ENCODE measurements around the gene TMBIM4. TPM values are rescaled to one million over a fixed set of nuclear protein-coding genes. Genes with fewer than 3 reads are reported as not detected.

Gene TMBIM4
- total and polyA plus RNA-seq, 2 of the 4 experiments (the other 2 are of a cell fraction), result 38.7 to 59.3 TPM

- ChIA-PET CTCF (no interaction called here), POLR2A (ENCODE audit: unreplicated experiment) (no interaction called here)
- in situ Hi-C loops (cut with MboI; ENCODE audit: low sequenced_read_pairs) (no loop called here), dilution Hi-C loops (cut with HindIII; ENCODE audit: low sequenced_read_pairs, unreplicated experiment) (no loop called here), intact Hi-C loops (cut with micrococcal nuclease) (no loop called here)
- Histone ChIP-seq H3K4me1 (ENCODE audit: control insufficient read depth, insufficient read depth, low read length) (no peaks in the 10 kb centered on the region), H2BK120ac (ENCODE audit: low read depth, low read length) (no peak overlapping the region), H2BK15ac (ENCODE audit: low read depth, low read length) (no peak overlapping the region), H3K9me3 (ENCODE audit: control insufficient read depth, insufficient read depth, low read length) (no peaks in the 10 kb centered on the region), H2AK9ac (replicated peaks; ENCODE audit: low read depth, low read length, poor library complexity) (no peak overlapping the region), H4K8ac (ENCODE audit: low read depth in 2 of 2, low read length in 2 of 2) (no peak overlapping the region), H2AK5ac (ENCODE audit: low read depth, low read length) (no peak overlapping the region), H4K5ac (ENCODE audit: low read depth, low read length) (no peak overlapping the region), H3K23ac (ENCODE audit: low read depth, low read length) (no peak overlapping the region), H3K4me3 (ENCODE audit: insufficient read depth, low read depth, low read length) (no peak overlapping the region), H3K4me2 (ENCODE audit: low read depth, low read length) (no peak overlapping the region), H3K14ac (replicated peaks; ENCODE audit: low read depth, low read length) (no peak overlapping the region), H3K27me3 (ENCODE audit: control insufficient read depth, insufficient read depth, low read length) (no peaks in the 10 kb centered on the region), H3K36me3 (ENCODE audit: control insufficient read depth, insufficient read depth, low read length) (no peaks in the 10 kb centered on the region), H4K20me1 (ENCODE audit: insufficient read depth, low read length) (no peaks in the 10 kb centered on the region), H4K91ac (ENCODE audit: insufficient read depth, low read depth, low read length) (no peak overlapping the region), H3K4ac (ENCODE audit: low read depth, low read length) (no peak overlapping the region), H3K9ac (ENCODE audit: low read depth, low read length) (no peak overlapping the region), H3K18ac (ENCODE audit: low read depth, low read length) (no peak overlapping the region), H3K56ac (ENCODE audit: extremely low read depth, insufficient read depth, low read length) (no peak overlapping the region), H2BK20ac (ENCODE audit: low read depth, low read length) (no peak overlapping the region), H3K9me1 (ENCODE audit: insufficient read depth, low read length) (no peaks in the 10 kb centered on the region), H2AFZ (replicated peaks; ENCODE audit: low read length, poor library complexity) (no peak overlapping the region), H2BK5ac (ENCODE audit: low read depth, low read length, poor library complexity, severe bottlenecking) (no peak overlapping the region), H3K27ac (ENCODE audit: insufficient read depth, low read length) (no peak overlapping the region), H3K79me1 (ENCODE audit: low read depth in 1 of 2, low read length in 2 of 2) (no peaks in the 10 kb centered on the region)
- ATAC-seq (ENCODE audit: low read depth) (no peak), DNase-seq (no peak)
- no TSS peak for BruUV-seq (replicated peaks)
- TF ChIP-seq CHD1 (IDR thresholded peaks at IDR 0.05; ENCODE audit: low read depth, low read length) (no peak), BHLHE40 (IDR thresholded peaks at IDR 0.05; ENCODE audit: low read depth, low read length) (no peak), NFE2L2 (IDR thresholded peaks at IDR 0.05; ENCODE audit: low read depth, low read length) (no peak), USF2 (IDR thresholded peaks at IDR 0.05; ENCODE audit: low read depth, low read length) (no peak), SMC3 (IDR thresholded peaks at IDR 0.05; ENCODE audit: low read depth, low read length) (no peak), CTCF (conservative IDR thresholded peaks at IDR 0.05; ENCODE audit: low read depth, low read length) (no peak), ELK1 (IDR thresholded peaks at IDR 0.05; ENCODE audit: borderline replicate concordance, low read depth, low read length) (no peak), RFX5 (IDR thresholded peaks at IDR 0.05; ENCODE audit: low read depth, low read length) (no peak), CEBPB (IDR thresholded peaks at IDR 0.05; ENCODE audit: low read depth, low read length) (no peak)
- WGBS, 2 experiments (ENCODE audit: extremely low coverage in 2 of 2, insufficient read length in 1 of 2), result no CpG with 5 or more reads among the region's 1 CpG
These were observed 36.3 kb upstream of the TMBIM4 start for GRCh38 chr12:66206141-66206540.

Measured in IMR-90 (cell line).